NCI-H524 treated with DMSO at 0.1 percent for 48 hours (cell line): ENCODE measurements around the gene LRRC28.

ENCODE experiments used
- DNase-seq: peaks from one replicate; lab custom pipeline; 2025; lab: John Stamatoyannopoulos, UW

LRRC28 gene

GRCh38 chr15:99435113-99435695 lies 183.9 kb downstream of the LRRC28 start:
- no peak for DNase-seq

GRCh38 chr15:99435877-99436541 lies 184.7 kb downstream of the LRRC28 start:
- DNase-seq, result no peak

DNA sequence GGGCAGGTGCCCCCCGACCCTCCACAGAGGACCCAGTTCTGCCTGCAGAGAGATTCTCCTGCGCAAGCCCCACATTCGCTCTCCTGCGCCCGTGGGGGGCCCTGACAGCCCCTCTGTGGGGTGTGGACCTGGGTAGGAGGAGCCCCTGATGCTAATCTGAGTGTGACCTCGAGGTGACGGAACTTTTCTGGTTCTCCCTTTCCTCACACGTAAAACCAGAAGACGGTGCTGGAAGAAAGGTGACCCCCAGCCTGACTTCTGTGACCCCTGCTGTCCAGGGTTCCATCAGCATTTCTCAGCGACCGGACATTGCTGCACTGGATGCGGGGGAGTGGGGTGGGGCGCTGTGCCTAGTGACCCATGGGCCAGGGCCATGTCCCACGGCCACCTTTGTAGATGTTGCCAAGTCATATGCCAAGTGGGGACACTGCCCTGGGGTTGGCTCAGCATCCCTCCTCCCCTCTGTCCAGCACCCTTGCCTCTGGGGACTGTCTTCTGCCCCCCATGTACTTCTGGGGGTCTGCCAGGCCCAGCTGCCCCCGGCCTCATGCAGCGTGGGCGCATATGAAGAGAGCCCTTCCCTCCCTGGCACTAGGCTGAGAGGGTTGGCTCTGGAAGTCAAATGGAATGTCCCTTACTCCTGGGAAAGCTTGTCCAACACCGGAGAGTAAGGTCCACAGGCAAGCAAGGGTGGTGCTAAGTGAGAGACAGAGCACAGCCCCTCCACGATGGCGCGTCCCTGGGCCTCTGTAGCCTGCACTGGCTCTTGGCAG lies 185.4 kb downstream of the LRRC28 start:
- DNase-seq, result no peak

- DNase-seq, result no peak
These were observed 186.3 kb downstream of the LRRC28 start for GRCh38 chr15:99437315-99438223.

DNA sequence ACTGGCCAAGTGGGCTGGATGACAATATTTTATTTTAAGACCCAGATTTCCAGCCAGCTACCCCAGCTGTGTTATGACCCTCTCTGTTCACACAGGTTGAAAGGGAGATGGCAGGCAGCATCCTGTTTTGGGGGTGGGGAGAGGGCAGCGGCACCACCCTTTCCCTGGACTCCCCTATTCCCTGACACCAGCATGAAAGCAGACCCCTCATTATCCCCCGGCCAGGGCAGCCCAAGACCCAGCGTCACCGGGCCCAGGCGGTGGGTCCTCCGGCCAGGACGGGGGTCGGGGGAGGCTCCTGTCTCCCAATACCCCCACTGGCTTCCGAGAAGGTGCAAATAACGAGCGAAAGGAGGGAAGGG lies 186.9 kb downstream of the LRRC28 start:
- no peak for DNase-seq

DNA sequence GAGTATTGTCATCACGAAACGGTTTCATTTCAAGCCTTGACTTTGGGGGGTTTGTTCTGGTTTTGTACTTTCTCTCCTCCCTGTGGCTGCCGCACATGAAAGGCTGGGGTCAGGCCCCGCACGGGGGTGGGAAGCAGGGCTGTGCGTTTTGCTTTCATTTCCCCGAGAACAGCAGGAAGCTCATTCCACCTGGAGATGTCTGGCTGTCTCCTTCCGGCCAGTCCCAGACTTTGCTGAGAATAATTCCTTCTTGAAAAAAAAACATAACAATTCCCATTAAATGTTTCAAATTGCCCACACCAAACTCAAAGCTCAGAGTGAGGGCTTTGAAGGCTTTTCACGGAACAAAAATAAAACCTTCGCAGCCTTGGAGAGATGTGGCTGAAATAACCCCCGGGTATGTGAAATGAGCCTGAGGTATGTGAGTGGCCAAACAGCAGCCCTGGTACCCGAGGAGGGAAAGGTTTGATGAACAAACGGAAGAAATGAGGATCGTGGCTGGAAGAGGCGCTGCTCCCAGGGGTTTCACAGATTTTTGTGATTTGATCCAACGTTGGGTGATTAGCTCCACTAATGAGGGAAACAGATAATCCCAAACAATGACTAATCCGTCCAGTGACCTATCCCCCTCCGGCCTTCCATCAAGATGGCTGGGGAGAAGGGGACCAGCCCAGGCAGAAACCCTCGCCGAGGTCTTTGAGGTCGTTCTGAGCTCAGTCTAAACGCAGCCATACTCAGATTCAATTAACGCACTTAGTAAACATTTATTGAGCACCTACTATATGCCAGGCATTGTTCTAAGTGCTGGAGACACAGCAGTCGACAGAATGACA lies 187.6 kb downstream of the LRRC28 start:
- DNase-seq, result no peak

DNA sequence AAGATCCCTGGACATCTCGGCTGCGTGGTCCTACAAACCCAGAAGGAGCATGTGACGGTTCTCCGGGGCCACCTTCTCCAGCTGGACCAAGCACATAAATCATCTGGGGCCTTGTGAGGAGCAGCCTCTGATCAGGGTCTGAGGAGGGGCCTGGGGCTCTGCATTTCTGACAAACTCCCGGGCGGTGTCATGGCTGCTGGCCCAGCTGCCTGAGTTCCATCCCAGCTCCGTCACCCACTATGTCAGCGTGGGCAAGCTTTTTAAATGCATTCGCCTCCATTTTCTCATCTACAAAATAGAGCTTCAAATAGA lies 188.2 kb downstream of the LRRC28 start:
- no peak for DNase-seq

DNA sequence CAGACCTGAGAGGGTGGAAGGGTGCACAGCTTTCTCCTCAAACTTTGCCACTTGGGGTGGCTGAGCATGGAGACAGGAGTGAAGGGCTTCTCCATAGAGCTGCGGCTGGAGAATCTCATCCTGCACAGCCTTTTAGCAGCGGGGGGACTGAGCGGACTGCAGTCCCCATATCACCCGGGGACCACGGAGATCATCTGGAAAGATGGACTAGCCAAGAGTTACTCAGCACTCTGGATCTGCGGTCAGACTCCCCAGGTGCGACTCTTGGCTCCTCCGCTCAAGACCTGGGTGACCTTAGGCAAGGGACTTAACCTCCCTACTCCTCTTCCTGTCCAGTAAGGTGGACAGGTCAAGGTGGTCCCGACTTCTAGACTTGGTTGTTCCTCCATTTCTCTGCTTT lies 188.7 kb downstream of the LRRC28 start:
- no peak for DNase-seq
